NB4 (cell line): ENCODE results near the gene TAAR1.

ENCODE experiments used
- CTCF ChIP-seq: IDR thresholded peaks from one replicate; pipeline ENCODE4 v1.5.1; 2012; ENCODE audit warnings: low read depth, low read length
- MYC ChIP-seq: IDR thresholded peaks from 2 replicates; pipeline ENCODE4 v1.6.1; 2011; ENCODE audit warnings: low read depth, low read length
- POLR2A ChIP-seq: IDR thresholded peaks from 2 replicates; pipeline ENCODE4 v1.6.1; 2011; ENCODE audit warnings: mild to moderate bottlenecking; ENCODE audit not compliant: insufficient read length; ENCODE audit errors: extremely low read depth

- no peak for TF ChIP-seq CTCF
- TF ChIP-seq POLR2A, result no peak
- TF ChIP-seq MYC, result no peak
Measured at GRCh38 chr6:132698608-132699007, 39.6 kb upstream of the TAAR1 start.
